Right lobe of liver (tissue), 6 donors: ENCODE results near the gene DNAJC9. TPM values are rescaled to one million over a fixed set of nuclear protein-coding genes. Genes with fewer than 3 reads are reported as not detected.

Experiments
- ATAC-seq, 4 donors: fragments of 200-7000 bp; cut with Tn5 transposase; one replicate each; pipeline ENCODE4 v1.9.1; 2020; ENCODE audit warnings: mild to moderate bottlenecking in 4 of 4, moderate library complexity in 4 of 4
- DNase-seq, 3 donors: peaks; one replicate each; pipeline ENCODE4 v3.0.0-alpha.2; 2020
- H3K27ac ChIP-seq, 3 donors: fragments of 200-600 bp; one replicate each; pipeline ENCODE4 v1.8.0; 2022
- H3K27me3 ChIP-seq, 2 donors: fragments of 200-600 bp; one replicate each; pipeline ENCODE4 v1.8.0; 2022
- H3K36me3 ChIP-seq, 4 donors: fragments of 200-600 bp; sonication (generic) in 1 of 4; one replicate each; pipeline versions ENCODE4 v1.5.1 to v1.8.0; 2017 to 2022; ENCODE audit warnings: control low read depth in 1 of 4
- H3K4me1 ChIP-seq, 4 donors: fragments of 200-600 bp; sonication (generic) in 1 of 4; one replicate each; pipeline versions ENCODE4 v1.5.1 to v1.8.0; 2017 to 2022; ENCODE audit warnings: control low read depth in 1 of 4
- H3K4me3 ChIP-seq, 3 donors: fragments of 200-600 bp; one replicate each; pipeline ENCODE4 v1.8.0; 2022
- H3K9me3 ChIP-seq, 4 donors: fragments of 200-600 bp; sonication (generic) in 1 of 4; one replicate each; pipeline versions ENCODE4 v1.5.1 to v1.8.0; 2017 to 2022; ENCODE audit warnings: control low read depth in 1 of 4
- POLR2A ChIP-seq: fragments of 450-650 bp; IDR thresholded peaks from one replicate; pipeline ENCODE4 v1.6.1; 2017; ENCODE audit warnings: antibody characterized with exemption, mild to moderate bottlenecking
- WGBS: methylation state at CpG from one replicate; pipeline ENCODE4 v1.1.6; 2018; ENCODE audit warnings: low coverage, low lambda C conversion rate; ENCODE audit not compliant: insufficient coverage; ENCODE audit errors: missing lambda C conversion rate; 5-methylcytosine and 5-hydroxymethylcytosine counted together
- intact Hi-C, 2 donors: fragments of 100-400 bp; cut with DNase I; formaldehyde crosslinking; loops; one replicate each; pipeline versions ENCODE4 v1.11.2 to v1.14.1; 2022
- total RNA-seq, 6 experiments: library from RNA; depleted of rRNA in 2 of 6; stranded (reverse); fragments of >200 nt in 2 of 6; fragmentation: NEBNext Ultra II Directional in 3 of 6; extraction: Animal tissue kit (Norgen Biotek cat#: 25700) in 3 of 6; gene quantifications; one replicate each; pipeline versions ENCODE4 v1.1.0 to v1.2.4, GENCODE V29; 2016 to 2023
- TF ChIP-seq, protein P1 (sequence below), 4 donors: fragments of 200-600 bp in 3 of 4; fragments of 450-650 bp in 1 of 4; IDR thresholded peaks; one replicate each; pipeline versions ENCODE4 v1.5.1 to v1.8.0; 2016 to 2022; ENCODE audit warnings: antibody characterized with exemption in 4 of 4, mild to moderate bottlenecking in 2 of 4
- donor health status: DM: no; HTN: yes; CAD: no.
- donor health status: DM: no; HTN: no; CAD: no.
- donor health status: DM: no; HTN: no; CAD: no.
- donor health status: DM: no; HTN: yes; CAD: no.
- donor health status: DM: no; HTN: yes; CAD: no.

The DNAJC9 gene
- total RNA-seq, 6 experiments from 2014 or later = 4.6 to 8.8 (median 5.4) TPM

DNA sequence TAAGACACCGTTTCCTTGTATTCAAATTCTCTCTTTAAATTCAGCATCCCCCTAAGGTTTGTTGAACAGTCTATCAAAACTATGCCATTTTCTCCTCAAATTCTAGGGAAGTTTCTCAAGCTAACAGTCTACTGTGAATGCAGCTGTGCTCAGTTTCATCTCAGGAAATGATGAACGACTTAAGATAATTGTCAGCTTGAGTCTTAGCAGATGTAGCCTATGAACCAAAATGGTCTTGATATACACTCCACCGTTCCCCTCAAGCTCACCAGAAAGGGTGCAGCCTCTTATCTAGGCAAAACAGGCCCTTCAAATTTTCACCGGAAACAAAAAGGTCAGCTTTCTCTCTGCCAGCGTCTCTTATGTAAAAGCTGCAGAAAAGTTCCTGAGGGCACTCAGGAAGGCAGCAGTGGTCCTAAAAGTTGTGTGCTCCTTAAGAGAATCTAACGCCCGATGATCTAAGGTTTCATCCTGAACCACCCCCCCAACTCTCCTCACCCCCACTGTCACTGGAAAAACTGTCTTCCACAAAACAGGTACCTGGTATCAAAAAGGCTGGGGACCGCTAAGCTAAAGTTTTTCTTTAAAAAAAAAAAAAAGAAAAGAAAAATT lies 2.1 kb downstream of the DNAJC9 start:
- H3K36me3 ChIP-seq = peaks cover 0 to 24% (median 12%) of the 10 kb centered on the region in 4 donors
- 45% methylated on average over 7 of the region's 8 CpGs for WGBS
- no peak overlapping the region for H3K4me3 ChIP-seq
- H3K9me3 ChIP-seq = no peaks in the 10 kb centered on the region
- TF ChIP-seq, protein P1, sequence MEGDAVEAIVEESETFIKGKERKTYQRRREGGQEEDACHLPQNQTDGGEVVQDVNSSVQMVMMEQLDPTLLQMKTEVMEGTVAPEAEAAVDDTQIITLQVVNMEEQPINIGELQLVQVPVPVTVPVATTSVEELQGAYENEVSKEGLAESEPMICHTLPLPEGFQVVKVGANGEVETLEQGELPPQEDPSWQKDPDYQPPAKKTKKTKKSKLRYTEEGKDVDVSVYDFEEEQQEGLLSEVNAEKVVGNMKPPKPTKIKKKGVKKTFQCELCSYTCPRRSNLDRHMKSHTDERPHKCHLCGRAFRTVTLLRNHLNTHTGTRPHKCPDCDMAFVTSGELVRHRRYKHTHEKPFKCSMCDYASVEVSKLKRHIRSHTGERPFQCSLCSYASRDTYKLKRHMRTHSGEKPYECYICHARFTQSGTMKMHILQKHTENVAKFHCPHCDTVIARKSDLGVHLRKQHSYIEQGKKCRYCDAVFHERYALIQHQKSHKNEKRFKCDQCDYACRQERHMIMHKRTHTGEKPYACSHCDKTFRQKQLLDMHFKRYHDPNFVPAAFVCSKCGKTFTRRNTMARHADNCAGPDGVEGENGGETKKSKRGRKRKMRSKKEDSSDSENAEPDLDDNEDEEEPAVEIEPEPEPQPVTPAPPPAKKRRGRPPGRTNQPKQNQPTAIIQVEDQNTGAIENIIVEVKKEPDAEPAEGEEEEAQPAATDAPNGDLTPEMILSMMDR (IDR thresholded peaks at IDR 0.05) = no peak
- TF ChIP-seq POLR2A = no peak
- ATAC-seq = no peak
- H3K4me1 ChIP-seq = peaks cover 0 to 11% (median 0%) of the 10 kb centered on the region in 4 donors
- DNase-seq = no peak
- H3K27me3 ChIP-seq = no peaks in the 10 kb centered on the region
- intact Hi-C loops = no loop called here
- H3K27ac ChIP-seq = no peak overlapping the region

GRCh38 chr10:73239908-73240307 lies 7.1 kb downstream of the DNAJC9 start:
- TF ChIP-seq, protein P1 (IDR thresholded peaks at IDR 0.05) = no peak
- TF ChIP-seq POLR2A = no peak
- intact Hi-C loops = no loop called here
- Histone ChIP-seq H3K4me3 (no peak overlapping the region), H3K4me1 (no peaks in the 10 kb centered on the region), H3K36me3 (peaks cover 0 to 26% (median 13%) of the 10 kb centered on the region in 4 donors), H3K27me3 (no peaks in the 10 kb centered on the region), H3K27ac (no peak overlapping the region), H3K9me3 (no peaks in the 10 kb centered on the region)
- no peak for DNase-seq
- WGBS = 100% methylated on average over 2 of the region's 2 CpGs
- no peak for ATAC-seq

- no peak overlapping the region for H3K27ac ChIP-seq
- peaks cover 0 to 30% (median 12%) of the 10 kb centered on the region in 4 donors for H3K36me3 ChIP-seq
- intact Hi-C loops = no loop called here
- H3K4me1 ChIP-seq = no peaks in the 10 kb centered on the region
- no peak overlapping the region for H3K4me3 ChIP-seq
- no peak for TF ChIP-seq POLR2A
- TF ChIP-seq, protein P1 (IDR thresholded peaks at IDR 0.05) = no peak
- H3K9me3 ChIP-seq = no peaks in the 10 kb centered on the region
- ATAC-seq = no peak
- WGBS = 86% methylated on average over 3 of the region's 5 CpGs
- no peaks in the 10 kb centered on the region for H3K27me3 ChIP-seq
- DNase-seq = no peak
Observed at GRCh38 chr10:73238990-73239566, 8.0 kb downstream of the DNAJC9 start.

DNA sequence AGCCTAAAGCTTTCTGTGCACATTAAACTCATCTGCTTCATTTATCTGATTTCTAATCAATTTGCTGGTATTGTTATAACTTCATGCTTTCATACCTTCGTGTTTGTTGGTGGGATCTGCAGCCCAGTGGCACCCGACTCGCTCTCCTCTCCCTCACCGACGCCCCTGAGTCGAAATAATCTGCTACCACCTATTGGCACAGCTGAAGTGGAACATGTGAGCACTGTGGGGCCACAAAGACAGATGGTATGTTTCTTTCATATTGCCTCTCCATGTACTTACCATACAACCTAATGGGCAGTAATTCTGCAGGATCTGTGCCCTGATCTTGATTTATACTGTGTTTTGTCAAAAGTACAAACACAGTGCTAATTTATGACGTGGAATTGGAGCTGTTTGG lies 12.4 kb downstream of the DNAJC9 start:
- WGBS = 96% methylated on average over 7 of the region's 7 CpGs
- H3K27ac ChIP-seq = no peak overlapping the region
- H3K4me1 ChIP-seq = no peaks in the 10 kb centered on the region
- intact Hi-C loops = no loop called here
- H3K27me3 ChIP-seq = no peaks in the 10 kb centered on the region
- no peaks in the 10 kb centered on the region for H3K9me3 ChIP-seq
- no peak for DNase-seq
- no peak for ATAC-seq
- TF ChIP-seq, protein P1 (IDR thresholded peaks at IDR 0.05) = no peak
- no peak for TF ChIP-seq POLR2A
- peaks cover 0 to 17% (median under 1%) of the 10 kb centered on the region in 4 donors for H3K36me3 ChIP-seq
- H3K4me3 ChIP-seq = no peak overlapping the region
